Breast epithelium (tissue), 3 donors: ENCODE measurements around the gene FBL.

Source experiments
- POLR2A ChIP-seq: fragments of 450-650 bp; IDR thresholded peaks from one replicate; pipeline ENCODE4 v1.6.1; 2016; ENCODE audit warnings: antibody characterized with exemption, mild to moderate bottlenecking, moderate library complexity
- TF ChIP-seq, protein P1 (sequence below), 3 donors: fragments of 450-650 bp; IDR thresholded peaks; one replicate each; pipeline ENCODE4 v1.5.1; 2016 to 2017; ENCODE audit warnings: antibody characterized with exemption in 3 of 3, mild to moderate bottlenecking in 3 of 3, moderate library complexity in 3 of 3

DNA sequence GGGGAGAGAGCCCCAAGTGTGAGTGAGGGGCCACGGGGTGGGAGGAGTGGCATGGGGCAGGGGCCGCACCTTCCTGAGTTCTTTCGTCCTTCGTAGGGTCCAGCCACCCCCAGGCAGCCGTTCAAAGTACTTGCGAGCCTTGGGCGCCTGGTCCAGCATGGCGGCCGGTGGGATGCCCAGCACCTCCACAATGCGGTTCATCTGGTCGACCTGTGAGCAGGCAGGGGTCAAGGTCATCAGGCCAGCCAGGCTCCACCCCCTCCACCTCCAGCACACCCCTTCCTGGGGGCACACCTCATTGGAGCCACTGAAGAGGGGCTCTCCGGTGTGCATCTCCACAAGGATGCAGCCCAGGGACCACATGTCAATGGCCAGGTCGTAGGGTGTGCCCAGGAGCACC, 19.0 kb downstream of the FBL start:
- TF ChIP-seq, protein P1, sequence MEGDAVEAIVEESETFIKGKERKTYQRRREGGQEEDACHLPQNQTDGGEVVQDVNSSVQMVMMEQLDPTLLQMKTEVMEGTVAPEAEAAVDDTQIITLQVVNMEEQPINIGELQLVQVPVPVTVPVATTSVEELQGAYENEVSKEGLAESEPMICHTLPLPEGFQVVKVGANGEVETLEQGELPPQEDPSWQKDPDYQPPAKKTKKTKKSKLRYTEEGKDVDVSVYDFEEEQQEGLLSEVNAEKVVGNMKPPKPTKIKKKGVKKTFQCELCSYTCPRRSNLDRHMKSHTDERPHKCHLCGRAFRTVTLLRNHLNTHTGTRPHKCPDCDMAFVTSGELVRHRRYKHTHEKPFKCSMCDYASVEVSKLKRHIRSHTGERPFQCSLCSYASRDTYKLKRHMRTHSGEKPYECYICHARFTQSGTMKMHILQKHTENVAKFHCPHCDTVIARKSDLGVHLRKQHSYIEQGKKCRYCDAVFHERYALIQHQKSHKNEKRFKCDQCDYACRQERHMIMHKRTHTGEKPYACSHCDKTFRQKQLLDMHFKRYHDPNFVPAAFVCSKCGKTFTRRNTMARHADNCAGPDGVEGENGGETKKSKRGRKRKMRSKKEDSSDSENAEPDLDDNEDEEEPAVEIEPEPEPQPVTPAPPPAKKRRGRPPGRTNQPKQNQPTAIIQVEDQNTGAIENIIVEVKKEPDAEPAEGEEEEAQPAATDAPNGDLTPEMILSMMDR (IDR thresholded peaks at IDR 0.05), result no peak
- TF ChIP-seq POLR2A, result no peak
